Left ventricle myocardium inferior (tissue), 1 donor: ENCODE data around the gene MEGF9. TPM values are rescaled to one million over a fixed set of nuclear protein-coding genes. Genes with fewer than 3 reads are reported as not detected.

ENCODE experiments used
- DNase-seq: peaks from one replicate; pipeline ENCODE4 v3.0.0-alpha.2; 2020
- H3K27ac ChIP-seq: fragments of 200-600 bp; replicated peaks from 2 replicates; pipeline ENCODE4 v1.8.0; 2021
- H3K27me3 ChIP-seq: fragments of 200-600 bp; 2 replicates; pipeline ENCODE4 v1.8.0; 2021; ENCODE audit warnings: low read depth
- H3K36me3 ChIP-seq: fragments of 200-600 bp; 2 replicates; pipeline ENCODE4 v1.8.0; 2021
- H3K4me1 ChIP-seq: fragments of 200-600 bp; 2 replicates; pipeline ENCODE4 v1.8.0; 2021
- H3K4me3 ChIP-seq: fragments of 200-600 bp; 2 replicates; pipeline ENCODE4 v1.8.0; 2021; ENCODE audit warnings: mild to moderate bottlenecking, moderate library complexity
- H3K9me3 ChIP-seq: fragments of 200-600 bp; replicated peaks from 2 replicates; pipeline ENCODE4 v1.8.0; 2021
- CTCF ChIP-seq: fragments of 200-600 bp; IDR thresholded peaks from 2 replicates; pipeline ENCODE4 v1.8.0; 2021; ENCODE audit warnings: antibody characterized with exemption, mild to moderate bottlenecking, borderline replicate concordance
- intact Hi-C: fragments of 100-400 bp; cut with micrococcal nuclease; formaldehyde crosslinking; loops from one replicate; pipeline ENCODE4 v1.11.0; 2022
- total RNA-seq: library from RNA; stranded (reverse); fragmentation: NEBNext Ultra II Directional; extraction: Animal tissue kit (Norgen Biotek cat#: 25700); gene quantifications from one replicate; pipeline ENCODE4 v1.2.1, GENCODE V29; 2021
- donor health status: DM: no; HTN: yes; CAD: no; lungs with severe emphysema.

Gene MEGF9
- total RNA-seq, 1 donor from 2014 or later: 5.1 TPM

- no peak for DNase-seq
- Histone ChIP-seq H3K4me3 (no peak overlapping the region), H3K27me3 (no peaks in the 10 kb centered on the region), H3K36me3 (no peaks in the 10 kb centered on the region), H3K4me1 (peaks cover 37% of the 10 kb centered on the region), H3K9me3 (no peaks in the 10 kb centered on the region), H3K27ac (no peak overlapping the region)
- TF ChIP-seq CTCF: no peak
- intact Hi-C loops: loop anchor here (10.0 kb wide), 1 partner anchor 105 kb away; no protein-coding TSS in a partner anchor
These were observed 15.5 kb upstream of the MEGF9 start for GRCh38 chr9:120729791-120730241.

GRCh38 chr9:120726484-120726883, 12.2 kb upstream of the MEGF9 start:
- DNase-seq: no peak
- H3K9me3 ChIP-seq: no peaks in the 10 kb centered on the region
- H3K4me3 ChIP-seq: no peak overlapping the region
- intact Hi-C loops: no loop called here
- H3K4me1 ChIP-seq: peaks cover 25% of the 10 kb centered on the region
- H3K27ac ChIP-seq: no peak overlapping the region
- no peaks in the 10 kb centered on the region for H3K36me3 ChIP-seq
- TF ChIP-seq CTCF: no peak
- H3K27me3 ChIP-seq: no peaks in the 10 kb centered on the region

- H3K27ac ChIP-seq: no peak overlapping the region
- H3K4me1 ChIP-seq: peaks cover 20% of the 10 kb centered on the region
- TF ChIP-seq CTCF: no peak
- no peak overlapping the region for H3K4me3 ChIP-seq
- intact Hi-C loops: no loop called here
- no peak for DNase-seq
- H3K9me3 ChIP-seq: no peaks in the 10 kb centered on the region
- H3K36me3 ChIP-seq: no peaks in the 10 kb centered on the region
- H3K27me3 ChIP-seq: no peaks in the 10 kb centered on the region
These were observed 11.6 kb upstream of the MEGF9 start for GRCh38 chr9:120725907-120726306.

GRCh38 chr9:120724757-120725400, 10.6 kb upstream of the MEGF9 start:
- H3K4me3 ChIP-seq: no peak overlapping the region
- H3K27ac ChIP-seq: no peak overlapping the region
- H3K27me3 ChIP-seq: no peaks in the 10 kb centered on the region
- H3K36me3 ChIP-seq: no peaks in the 10 kb centered on the region
- intact Hi-C loops: no loop called here
- DNase-seq: no peak
- TF ChIP-seq CTCF: no peak
- H3K4me1 ChIP-seq: peaks cover 14% of the 10 kb centered on the region
- no peaks in the 10 kb centered on the region for H3K9me3 ChIP-seq

- H3K27ac ChIP-seq: no peak overlapping the region
- no peak overlapping the region for H3K4me3 ChIP-seq
- H3K36me3 ChIP-seq: no peaks in the 10 kb centered on the region
- H3K9me3 ChIP-seq: no peaks in the 10 kb centered on the region
- no peak for DNase-seq
- intact Hi-C loops: no loop called here
- H3K27me3 ChIP-seq: no peaks in the 10 kb centered on the region
- no peak for TF ChIP-seq CTCF
- H3K4me1 ChIP-seq: peaks cover 14% of the 10 kb centered on the region
These were observed 9.3 kb upstream of the MEGF9 start for GRCh38 chr9:120723565-120723964.
